ENCODE measurements around the gene NMUR1.

The NMUR1 gene

DNA sequence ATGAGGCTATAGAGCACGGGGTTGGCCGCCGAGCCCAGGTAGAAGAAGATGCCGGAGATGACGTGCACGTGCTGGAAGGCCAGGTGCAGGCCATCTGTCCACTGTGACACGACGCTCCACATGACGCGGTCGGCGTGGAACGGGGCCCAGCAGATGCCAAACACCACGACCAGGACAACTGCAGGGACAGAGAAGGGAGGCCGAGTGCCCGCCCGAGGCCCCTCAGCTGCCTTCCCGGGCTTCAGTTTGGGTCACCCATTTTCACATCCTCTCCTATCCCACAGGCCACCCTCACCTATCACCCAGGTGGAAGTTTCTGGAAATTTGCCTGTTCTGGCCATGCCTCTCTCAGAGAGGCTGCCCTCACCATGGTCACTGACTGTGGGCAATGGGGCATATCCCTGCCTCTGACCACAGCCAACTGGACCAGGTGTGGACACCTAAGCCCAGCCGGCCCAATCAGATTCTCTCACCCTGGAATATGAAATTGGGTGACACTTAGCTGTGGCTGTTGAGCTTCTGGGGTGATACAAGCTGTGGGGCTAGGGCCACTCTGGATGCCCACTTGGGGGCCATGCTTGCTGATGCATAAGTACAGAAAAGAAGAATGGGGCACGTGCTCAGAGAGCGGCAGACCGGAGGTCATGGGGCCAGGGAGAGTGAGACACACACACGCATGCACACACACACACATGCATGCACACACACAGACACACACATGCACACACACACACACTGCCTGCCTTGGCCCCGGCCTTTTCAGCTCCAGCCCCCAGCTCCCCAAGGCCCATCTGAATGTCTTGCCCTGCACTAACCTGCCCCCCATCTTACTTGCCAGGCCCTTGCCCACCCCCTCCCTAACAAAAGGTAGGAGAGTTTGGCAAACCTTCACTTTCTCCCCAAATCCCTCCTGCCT, 4.7 kb downstream of the NMUR1 start:
- DNase-seq, result no peak

DNA sequence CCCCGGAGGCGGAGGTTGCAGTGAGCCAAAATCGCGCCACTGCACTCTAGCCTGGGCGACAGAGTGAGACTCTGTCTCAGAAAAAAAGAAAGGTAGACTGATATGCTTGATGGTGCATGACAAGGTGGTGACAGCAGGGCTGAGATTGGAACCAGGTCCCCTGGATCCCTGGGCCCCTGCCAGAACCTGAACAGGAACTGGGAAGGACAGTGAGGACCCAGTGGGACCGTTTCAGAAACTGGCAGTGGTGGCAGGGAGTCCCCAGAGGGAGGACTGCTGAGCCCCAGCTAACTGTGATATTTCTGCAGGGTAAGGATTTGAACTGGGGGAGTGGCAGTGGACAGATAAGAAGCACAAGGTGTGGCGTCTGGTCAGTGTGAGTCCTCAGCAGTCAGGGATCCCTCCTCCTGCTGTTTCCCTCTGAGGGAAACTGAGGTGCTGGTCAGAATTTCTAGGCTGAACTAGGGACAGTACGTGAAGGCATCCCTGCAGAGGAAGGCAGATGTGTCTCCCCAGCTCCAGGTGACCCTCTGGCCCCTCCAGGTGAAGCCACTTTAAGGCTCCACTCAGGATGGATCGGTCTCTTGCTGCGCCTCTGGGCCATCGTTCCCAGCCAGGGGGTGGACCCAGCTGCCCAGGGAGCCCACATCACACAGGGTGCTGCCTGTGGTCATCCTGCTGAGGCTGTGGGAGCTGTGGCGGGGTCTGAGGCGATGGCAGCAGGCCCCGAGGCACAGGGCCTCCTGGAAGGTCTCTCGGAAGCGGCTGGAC, 5.6 kb downstream of the NMUR1 start:
- DNase-seq, result no peak

DNA sequence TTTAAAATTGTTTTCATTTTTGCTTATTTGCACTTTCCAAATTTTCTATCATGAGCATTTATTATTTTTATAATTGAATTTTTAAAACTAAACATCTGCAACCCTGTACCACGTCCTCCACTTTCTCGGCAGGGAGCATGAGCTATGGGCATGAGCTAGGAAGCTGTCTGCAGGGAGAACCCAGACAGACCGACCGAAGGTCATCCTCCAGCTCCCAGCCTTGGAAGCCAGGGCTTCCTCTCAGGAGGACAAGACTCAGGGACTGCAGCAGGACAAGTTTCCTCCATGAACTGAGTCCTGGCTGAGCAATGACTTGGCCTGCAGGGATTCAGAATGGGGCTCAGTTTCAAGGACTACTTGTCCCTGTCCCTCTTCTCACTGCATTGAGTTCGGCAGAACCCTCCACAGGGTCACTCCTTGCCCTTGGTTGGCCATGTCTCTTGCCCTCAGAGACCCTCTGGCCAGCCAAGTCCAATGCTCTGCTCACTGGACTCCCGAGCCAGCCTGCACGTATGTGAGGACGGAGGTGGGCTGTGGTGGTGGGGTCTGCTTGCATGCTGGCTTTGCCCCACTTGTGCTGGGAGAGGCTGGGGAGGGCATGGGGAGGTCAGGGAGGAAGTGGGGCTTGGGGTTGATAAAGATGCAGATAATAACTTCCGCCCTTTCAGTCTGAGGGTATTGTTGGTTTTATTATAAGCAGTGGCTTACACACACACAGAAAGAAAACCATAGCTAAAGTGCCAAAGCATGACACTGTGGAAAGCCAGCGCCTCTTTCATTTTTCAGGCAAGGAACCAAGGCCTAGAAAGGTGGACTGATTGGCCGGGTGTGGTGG, 6.6 kb downstream of the NMUR1 start:
- no peak for DNase-seq

DNA sequence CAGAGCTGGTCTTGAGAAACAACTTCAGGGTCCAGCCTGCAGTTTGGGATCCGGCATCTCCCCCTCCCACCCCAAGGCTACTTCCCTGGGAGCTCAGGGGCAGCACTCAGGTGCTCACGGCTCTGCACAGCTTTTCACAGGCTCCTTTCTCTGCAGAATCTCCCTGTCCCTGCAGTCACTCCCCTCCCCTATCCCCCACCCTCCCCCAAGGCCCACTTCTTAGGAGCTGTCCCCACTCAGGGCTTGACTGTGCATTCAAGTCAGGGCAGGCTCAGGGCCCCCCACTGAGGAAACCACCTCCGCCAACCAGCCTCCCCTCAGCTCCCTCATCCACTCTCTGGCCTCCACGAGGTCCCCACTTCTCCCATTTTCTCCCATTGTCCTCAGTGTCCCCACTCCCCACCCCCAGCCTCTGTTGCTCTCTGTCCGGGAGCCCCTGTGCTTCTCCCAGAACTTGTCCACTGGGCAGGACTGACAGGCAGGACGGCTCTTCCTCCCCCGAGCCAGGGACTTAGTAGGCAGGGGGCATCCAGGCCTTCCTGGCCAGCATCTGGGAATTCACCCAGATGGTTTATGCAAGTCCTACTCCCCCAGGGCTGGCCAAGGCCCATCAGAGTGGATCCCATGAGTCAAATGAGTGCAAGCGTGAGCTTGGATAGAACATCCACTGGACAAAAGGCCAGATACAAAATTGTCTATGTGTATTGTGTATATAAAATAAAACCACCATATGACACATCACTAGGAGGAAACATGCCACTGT, 7.6 kb downstream of the NMUR1 start:
- DNase-seq, result no peak

DNA sequence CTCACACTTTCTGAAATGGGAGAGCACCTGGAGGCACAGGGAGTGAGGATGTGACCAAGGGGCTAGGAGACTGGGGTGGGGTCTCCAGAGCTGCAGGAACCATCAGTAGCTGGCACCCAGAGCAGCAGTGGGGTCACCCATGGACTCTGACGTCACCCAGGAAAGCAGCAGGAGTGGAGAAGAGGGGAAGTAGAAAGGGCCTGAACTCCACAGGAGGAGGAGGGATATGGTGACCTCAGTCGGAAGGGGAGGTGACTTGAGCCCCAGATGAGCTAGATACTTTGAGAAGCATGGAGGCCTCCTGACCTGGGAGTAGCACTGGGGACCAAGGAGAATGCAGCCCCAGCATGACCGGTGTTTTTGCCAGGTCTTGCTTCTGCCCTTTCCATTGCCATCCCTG, 8.8 kb downstream of the NMUR1 start:
- no peak for DNase-seq

DNA sequence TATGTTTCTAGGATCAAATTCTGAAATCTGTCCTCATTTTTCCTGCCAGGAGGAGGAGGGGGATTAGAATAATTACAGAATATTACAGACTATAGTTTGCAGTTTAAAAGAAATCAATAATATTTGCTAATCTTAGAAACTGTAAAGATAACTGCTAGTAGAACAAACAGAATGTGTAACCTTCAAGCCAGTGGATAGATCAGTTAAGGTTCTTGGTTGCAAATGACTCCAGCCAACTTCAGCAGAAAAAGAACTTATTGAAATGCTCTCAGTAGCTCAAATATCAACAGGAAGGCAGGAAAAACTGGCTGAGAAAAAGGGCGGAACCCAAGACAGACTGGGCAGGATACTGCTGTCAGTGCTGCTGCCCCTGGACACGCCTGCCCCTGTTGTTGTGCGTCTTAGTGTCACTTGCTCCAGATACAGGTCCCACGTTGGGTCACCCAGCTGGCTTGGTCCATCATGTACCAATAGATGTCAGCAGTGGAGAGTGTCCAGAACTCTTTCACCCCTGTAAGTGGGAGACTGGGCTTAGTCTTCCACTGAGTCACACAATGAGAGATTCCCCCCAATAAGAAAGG, 10.2 kb downstream of the NMUR1 start:
- no peak for DNase-seq

DNA sequence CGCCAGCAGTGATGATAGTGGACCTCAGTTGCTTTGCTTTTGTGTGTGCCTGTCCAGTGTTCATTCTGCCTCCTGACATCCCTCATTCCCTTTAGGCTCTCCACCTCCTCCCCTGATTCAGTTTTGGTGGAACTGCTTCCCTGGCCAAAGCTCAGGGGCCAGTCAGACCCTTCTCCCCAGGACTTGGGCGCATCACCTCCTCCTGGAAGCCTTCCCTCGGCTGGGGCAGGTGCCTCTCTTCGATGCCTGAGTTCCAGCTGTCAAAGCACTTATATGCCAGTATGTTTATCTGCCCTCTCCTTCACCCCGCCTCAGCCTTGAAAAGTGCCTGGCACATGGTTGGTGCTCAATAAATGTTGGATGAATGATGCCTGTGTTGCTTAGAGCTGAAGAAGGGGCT, 11.5 kb downstream of the NMUR1 start:
- DNase-seq, result no peak

DNA sequence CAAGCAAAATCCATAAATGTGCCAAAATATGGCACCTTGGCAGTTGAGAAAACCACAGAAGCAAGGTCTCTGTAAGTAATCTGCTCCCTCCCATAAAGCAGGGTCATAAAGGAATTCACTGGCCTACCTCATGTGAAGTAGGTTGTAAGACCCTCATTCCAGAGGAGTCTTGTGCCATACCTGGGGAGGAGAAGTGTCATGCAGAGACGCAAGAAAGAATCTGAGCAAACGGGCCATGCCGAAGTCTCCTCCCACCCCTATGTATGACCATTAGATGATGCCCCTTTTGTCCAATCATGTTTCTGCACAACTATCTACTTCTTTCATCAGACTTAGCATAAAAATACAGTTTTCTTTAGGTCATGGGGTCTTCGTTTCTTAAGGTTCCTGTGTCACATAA, 14.6 kb downstream of the NMUR1 start:
- no peak for DNase-seq

DNA sequence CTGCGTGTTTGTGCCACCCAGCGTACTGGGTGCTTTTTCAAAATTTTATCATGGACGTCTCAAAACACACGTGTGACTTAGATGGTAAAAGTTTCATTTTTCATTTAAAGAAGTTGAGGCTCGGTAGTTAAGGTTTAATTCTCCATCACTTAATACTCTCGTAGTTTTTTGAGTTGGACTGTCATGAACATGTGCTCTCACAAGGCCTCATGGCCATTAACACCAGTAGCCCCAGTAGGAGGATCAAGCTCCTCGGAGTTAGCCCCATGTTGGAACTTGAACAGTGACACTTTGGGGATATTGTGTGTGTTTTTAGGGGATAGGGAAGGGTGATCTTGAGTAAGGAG, 15.3 kb downstream of the NMUR1 start:
- no peak for DNase-seq

DNA sequence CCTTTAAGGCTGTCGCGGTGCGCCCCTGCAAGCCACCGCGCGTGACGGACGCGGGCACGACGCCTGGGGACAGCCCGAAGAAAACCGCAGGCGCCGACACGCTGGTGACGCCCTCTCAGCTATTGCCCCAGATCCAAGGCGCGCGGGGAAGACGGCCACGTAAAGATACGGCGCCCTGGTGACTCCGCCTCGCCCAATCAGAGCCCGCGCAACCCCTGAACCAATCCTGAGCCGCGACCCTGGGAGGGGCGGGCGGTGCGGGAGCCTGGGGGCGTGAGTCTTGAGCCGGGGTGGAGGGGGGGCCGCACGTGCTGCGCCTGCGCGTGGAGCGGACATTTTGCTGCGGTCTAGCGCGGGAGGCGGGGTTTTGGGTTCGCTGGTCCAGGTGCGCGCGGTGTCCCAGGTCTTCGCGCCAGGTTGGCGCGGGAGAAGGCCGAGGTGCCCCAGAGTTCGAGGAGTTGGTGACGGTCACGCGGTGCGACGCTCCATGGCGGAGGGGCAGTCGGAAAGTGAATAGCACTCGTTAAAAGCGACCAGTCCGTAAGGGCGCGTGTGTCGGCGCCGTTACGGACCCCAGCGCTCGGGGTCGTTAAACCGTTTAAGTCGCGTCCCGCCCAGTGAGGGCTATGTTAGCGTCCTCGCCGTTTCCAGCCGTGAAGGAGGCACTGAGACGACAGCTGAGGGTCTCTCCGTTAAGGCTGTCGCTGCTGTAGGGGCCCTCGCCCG, 15.9 kb downstream of the NMUR1 start:
- DNase-seq, result peak; percentile 94

DNA sequence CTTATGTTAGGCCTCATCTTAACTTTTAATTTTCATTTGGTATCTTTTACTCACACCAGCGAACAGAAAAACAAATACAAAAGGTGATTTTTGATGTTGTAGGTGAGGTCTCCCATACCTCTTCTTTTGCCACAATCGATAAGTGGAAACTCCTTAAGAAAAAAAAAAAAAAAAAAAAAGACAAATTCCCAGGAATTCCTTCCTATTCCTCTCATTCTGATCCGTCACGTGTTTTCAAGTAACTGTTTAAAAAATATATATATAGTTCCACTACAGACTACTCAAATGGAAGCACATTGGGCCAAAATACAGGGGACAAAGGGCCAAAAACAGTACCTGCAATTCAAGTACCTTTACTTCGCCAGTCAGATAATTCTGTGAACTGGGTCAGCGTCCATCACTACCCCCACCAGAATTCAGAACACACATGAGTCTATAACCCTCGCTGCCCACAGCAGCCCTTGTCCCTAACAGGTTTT, 16.5 kb downstream of the NMUR1 start:
- DNase-seq, result no peak

DNA sequence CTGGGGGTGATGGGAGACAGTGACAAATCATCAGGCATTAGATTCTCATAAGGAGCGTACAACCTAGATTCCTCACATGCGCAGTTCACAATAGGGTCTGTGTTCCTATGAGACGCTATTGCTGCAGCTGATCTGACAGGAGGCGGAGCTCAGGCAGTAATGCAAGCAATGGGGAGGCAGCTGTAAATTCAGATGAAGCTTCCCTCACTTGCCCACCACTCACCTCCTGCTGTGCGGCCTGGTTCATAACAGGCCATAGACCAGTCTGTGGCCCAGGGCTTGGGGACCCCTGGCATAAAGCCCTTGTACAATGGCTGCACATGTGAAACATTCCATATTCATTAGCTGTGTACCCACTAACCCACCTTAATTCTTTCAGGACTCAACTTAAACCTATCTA, 18.0 kb downstream of the NMUR1 start:
- DNase-seq, result no peak

DNA sequence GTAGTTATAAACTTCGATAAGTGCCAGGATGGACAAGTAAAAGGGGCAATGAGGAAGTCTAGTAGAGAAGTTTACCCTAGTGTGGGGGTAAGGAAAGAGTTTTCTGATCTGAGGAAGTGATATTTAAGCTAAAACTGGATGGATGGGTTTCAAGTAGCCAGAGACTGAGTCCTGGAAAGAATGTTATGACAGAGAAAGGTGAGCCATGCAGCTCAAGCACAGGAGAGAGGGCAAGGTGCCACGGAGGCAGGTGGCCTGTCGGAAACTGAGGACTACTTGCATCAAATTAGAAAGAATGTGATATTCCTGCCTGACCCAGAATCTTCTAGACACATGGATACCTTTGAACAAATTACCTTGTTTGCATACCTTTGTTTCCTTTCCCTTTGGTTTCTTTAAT, 26.5 kb downstream of the NMUR1 start:
- no peak for DNase-seq

DNA sequence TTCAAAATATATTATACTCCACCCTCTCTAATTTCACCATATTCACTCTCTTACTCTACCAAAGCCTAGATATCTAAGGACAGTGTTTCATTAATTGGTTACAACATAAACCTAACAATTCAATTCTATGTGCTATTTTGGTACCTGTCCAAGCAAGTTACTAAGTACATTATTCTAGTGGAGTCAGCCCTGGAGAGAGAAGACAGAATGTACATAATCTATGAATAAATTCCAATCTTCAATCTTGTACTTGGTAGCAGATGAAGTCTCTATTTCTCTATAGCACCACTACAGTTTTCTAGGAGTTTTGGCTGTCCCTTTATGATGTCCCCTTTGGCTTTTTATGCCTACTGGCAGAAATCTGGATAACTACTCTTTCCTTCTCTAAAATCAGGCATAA, 27.6 kb downstream of the NMUR1 start:
- DNase-seq, result no peak

DNA sequence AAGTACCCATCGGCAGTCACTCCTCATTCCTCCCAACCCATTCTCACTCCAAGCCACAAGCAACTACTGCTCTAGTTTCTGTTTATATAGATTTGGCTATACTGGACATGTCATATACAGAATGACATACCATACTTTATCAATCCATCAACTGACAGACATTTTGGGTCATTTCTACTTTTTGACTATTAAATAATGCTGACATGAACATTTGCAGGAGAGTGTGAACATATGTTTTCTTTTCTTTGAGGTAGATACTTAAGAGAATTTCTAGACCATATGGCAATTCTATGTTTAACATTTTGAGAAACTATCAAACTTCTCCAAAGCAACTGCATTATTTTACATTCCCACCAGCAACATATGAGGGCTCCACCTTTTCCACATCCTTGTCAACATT, 32.6 kb downstream of the NMUR1 start:
- DNase-seq, result no peak

DNA sequence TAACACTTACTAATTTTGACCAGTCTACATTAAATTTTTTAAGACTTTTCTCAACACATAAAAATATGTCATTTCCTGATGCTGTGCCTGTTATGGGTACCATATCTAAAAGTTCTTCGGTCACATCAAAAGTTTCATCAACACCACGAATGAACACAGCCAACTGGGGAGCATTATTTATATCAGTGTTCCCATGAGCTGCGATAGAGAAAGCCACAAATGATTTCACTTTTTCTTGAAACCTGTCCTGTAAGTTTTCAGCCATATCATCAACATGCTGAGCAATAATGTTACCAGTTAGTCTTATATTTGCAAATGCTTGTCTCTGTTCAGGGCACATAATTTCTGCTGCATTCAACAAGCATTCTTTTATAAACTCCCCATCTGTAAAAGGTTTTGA, 35.6 kb downstream of the NMUR1 start:
- DNase-seq, result no peak

DNA sequence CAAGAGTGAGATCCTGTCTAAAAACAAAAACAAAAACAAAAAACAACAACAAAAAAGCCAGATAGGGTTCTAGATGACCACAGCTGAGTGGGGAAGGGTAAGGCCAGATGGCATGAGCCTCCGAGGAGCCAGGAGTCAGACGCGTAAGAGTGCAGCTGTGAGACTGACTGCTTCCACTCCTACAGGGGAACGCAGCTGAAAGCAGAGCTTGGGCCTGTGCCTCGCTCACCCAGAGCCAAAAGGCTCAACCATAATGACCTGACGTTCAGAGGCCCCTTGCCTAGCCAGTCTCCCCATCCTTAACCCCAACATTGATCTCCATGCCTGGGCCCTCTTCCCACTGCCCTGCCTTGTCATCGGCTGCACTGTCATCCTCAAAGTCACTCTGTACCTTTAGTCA, 39.4 kb downstream of the NMUR1 start:
- DNase-seq, result no peak

DNA sequence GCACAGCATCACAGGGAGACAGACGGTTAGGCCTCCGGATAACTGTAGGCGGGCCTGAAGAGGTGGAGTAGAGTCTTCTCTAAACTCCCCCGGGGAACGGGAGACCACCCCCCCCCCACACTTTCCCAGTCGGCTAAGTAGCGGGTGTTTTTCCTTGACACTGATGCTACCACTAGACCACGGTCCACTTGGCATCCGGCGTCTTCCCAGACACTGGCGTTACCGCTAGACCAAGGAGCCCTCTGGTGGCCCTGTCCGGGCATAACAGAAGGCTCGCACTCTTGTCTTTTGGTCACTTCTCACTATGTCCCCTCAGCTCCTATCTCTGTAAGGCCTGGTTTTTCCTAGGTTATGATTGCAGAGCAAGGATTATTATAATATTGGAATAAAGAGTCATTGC, 40.3 kb downstream of the NMUR1 start:
- DNase-seq, result no peak

DNA sequence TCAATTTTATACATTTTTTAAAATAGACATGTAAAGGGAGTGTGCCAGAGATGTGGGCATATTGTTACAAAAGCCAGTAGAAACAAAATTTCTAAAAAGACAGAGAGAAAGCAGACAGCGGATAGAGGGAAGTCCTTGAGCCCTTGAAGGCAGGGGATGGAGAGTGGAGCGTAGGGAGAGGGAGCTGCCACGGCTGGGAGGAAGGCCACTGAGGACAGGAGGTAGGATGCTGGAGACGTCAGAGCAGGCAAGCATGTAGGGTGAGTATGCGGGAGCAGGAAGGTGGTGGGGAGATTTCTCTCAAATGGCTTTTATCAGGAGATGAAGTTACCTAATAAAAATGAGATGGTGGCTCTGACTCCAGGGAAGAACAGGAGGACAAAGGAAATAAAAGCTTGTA, 41.9 kb downstream of the NMUR1 start:
- DNase-seq, result no peak

DNA sequence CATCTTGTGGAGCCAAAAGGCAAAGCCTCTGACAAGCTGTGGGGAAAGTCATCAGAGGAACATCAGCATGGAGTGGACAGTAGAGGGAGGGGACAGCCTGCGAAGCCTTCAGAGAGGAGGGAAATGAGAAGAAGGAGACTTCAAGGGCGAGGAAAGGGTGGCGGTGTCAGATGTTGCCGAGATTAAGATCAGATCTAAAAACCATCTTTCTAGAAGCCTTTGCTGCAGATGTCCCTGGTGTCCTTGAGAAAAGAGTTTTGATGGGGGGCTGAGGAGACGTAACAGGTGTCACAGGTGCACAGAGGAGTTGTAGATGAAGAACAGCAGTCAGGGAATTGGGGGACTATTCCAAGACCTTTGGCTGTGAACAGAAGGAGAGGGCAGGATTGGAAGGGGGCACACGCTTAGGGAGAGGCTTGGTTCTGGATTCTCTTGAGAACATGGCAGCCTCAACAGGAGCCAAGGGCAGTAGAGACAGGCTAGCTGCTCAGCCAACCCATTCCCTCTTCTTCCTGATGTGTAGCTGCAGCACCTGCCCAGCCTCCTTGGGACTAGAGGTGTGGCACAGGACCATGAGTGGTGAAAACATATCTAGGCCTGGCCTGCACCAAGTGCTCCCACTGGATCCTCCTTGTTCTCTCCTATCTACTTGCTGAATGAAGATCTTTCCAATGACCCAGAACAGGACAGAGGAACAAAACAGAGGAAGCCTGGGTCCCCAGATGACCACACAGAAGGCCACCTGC, 43.2 kb downstream of the NMUR1 start:
- DNase-seq, result no peak

Measured in NCI-H774 (cell line).